HCT116 (cell line): ENCODE data around the gene SLX9.

Experiments
- CEBPB ChIP-seq: IDR thresholded peaks from 2 replicates; pipeline ENCODE4 v1.6.1; 2012; ENCODE audit warnings: low read depth
- EZH2 ChIP-seq: fragments of 200-600 bp; sonication (generic); IDR thresholded peaks from 2 replicates; pipeline ENCODE4 v1.6.1; 2017; ENCODE audit warnings: antibody characterized with exemption, mixed run types
- EZH2phosphoT487 ChIP-seq: fragments of 200-600 bp; IDR thresholded peaks from 2 replicates; pipeline ENCODE4 v1.6.1; 2018; ENCODE audit warnings: antibody characterized with exemption, borderline replicate concordance
- POLR2A ChIP-seq: IDR thresholded peaks from 2 replicates; pipeline ENCODE4 v1.7.0; 2011; ENCODE audit warnings: borderline replicate concordance; ENCODE audit not compliant: insufficient read depth, insufficient read length; ENCODE audit errors: extremely low read depth
- POLR2AphosphoS5 ChIP-seq: IDR thresholded peaks from 2 replicates; pipeline ENCODE4 v1.6.1; 2011; ENCODE audit warnings: mild to moderate bottlenecking, low read depth, low read length, moderate library complexity
- SP1 ChIP-seq: IDR thresholded peaks from 2 replicates; pipeline ENCODE4 v1.6.1; 2012; ENCODE audit warnings: low read depth
- SRF ChIP-seq: IDR thresholded peaks from 2 replicates; pipeline ENCODE4 v1.6.1; 2012; ENCODE audit warnings: low read depth
- ZNF274 ChIP-seq: fragments of 200-500 bp; sonication (Bioruptor generic); IDR thresholded peaks from 2 replicates; pipeline ENCODE4 v1.6.1; 2014; ENCODE audit warnings: mild to moderate bottlenecking, low read depth, low read length, inconsistent platforms
- TF ChIP-seq, protein P1 (sequence below), 3 experiments: fragments of 200-600 bp in 1 of 3; sonication (generic) in 1 of 3; IDR thresholded peaks in 2 of 3; conservative IDR thresholded peaks in 1 of 3; 2 replicates each; pipeline ENCODE4 v1.5.1; 2012 to 2017; ENCODE audit warnings: low read depth in 2 of 3, low read length in 2 of 3, antibody characterized with exemption in 1 of 3, borderline replicate concordance in 1 of 3, control low read depth in 1 of 3, mild to moderate bottlenecking in 1 of 3, mixed read lengths in 1 of 3, mixed run types in 1 of 3, moderate library complexity in 1 of 3; ENCODE audit not compliant: insufficient read depth in 1 of 3
- TF ChIP-seq, protein P2 (sequence below): IDR thresholded peaks from 2 replicates; pipeline ENCODE4 v1.6.1; 2012

DNA sequence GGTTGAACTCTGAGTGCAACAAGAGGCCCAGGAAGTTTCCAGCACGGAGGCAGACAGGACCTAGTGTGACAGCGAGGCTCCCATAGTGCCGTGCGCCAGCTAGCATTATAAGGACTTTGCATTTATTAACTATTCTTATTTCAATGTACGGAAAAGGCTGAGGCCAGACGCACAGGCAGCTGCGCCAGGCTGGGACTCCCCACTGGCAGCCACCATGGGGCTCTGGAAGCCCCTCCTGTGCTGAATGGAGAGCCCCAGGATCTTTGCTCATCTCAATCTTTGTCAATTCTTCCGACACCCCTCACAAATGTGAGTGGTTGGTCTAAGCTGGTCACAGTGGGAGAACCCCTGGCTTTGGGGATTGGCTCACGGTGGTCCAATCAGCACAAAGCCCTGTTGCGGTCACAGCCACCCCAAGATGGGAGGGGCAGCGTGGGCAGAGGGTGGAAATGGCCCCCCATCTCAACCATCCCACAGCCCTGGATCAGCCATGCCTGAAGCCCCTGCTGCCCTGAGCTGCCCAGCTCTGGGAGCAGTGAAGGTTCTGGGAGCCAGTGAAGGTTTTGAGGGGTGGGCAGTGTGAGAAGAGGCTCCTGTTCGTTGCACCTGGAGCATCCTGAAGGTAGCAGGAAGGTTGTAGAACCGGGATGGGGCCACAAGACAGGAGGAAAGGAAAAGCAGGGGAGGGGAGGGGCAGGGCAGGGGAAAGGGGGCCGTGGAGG is 75.1 kb downstream of the SLX9 start:
- no peak for TF ChIP-seq EZH2phosphoT487
- TF ChIP-seq, protein P1, sequence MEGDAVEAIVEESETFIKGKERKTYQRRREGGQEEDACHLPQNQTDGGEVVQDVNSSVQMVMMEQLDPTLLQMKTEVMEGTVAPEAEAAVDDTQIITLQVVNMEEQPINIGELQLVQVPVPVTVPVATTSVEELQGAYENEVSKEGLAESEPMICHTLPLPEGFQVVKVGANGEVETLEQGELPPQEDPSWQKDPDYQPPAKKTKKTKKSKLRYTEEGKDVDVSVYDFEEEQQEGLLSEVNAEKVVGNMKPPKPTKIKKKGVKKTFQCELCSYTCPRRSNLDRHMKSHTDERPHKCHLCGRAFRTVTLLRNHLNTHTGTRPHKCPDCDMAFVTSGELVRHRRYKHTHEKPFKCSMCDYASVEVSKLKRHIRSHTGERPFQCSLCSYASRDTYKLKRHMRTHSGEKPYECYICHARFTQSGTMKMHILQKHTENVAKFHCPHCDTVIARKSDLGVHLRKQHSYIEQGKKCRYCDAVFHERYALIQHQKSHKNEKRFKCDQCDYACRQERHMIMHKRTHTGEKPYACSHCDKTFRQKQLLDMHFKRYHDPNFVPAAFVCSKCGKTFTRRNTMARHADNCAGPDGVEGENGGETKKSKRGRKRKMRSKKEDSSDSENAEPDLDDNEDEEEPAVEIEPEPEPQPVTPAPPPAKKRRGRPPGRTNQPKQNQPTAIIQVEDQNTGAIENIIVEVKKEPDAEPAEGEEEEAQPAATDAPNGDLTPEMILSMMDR (IDR thresholded peaks at IDR 0.05 in 2 of 3, conservative IDR thresholded peaks at IDR 0.05 in 1 of 3; ENCODE audit: borderline replicate concordance in 1 of 3, insufficient read depth in 1 of 3, low read depth in 2 of 3, low read length in 2 of 3) = no peak
- no peak for TF ChIP-seq ZNF274
- TF ChIP-seq POLR2A = no peak
- no peak for TF ChIP-seq EZH2
- no peak for TF ChIP-seq POLR2AphosphoS5
- no peak for TF ChIP-seq SRF
- no peak for TF ChIP-seq CEBPB
- TF ChIP-seq, protein P2, sequence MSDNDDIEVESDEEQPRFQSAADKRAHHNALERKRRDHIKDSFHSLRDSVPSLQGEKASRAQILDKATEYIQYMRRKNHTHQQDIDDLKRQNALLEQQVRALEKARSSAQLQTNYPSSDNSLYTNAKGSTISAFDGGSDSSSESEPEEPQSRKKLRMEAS = no peak
- no peak for TF ChIP-seq SP1
